Measurements from ENCODE around the gene ALDH1B1.

Gene ALDH1B1

GRCh38 chr9:38443597-38443996, 51.1 kb downstream of the ALDH1B1 start:
- H3K9me3 ChIP-seq (ENCODE audit: severe bottlenecking): no peaks in the 10 kb centered on the region
- no peaks in the 10 kb centered on the region for H3K27me3 ChIP-seq (ENCODE audit: insufficient read depth, poor library complexity, severe bottlenecking)
- peak; percentile 84 for ATAC-seq (ENCODE audit: low read depth)
- no peaks in the 10 kb centered on the region for H3K36me3 ChIP-seq (ENCODE audit: low read depth)
- H3K4me1 ChIP-seq (ENCODE audit: insufficient read depth, poor library complexity, severe bottlenecking): peaks cover 19% of the 10 kb centered on the region
- H3K27ac ChIP-seq (ENCODE audit: poor library complexity, severe bottlenecking): peak overlapping the region; percentile 55
- TF ChIP-seq, protein P1, sequence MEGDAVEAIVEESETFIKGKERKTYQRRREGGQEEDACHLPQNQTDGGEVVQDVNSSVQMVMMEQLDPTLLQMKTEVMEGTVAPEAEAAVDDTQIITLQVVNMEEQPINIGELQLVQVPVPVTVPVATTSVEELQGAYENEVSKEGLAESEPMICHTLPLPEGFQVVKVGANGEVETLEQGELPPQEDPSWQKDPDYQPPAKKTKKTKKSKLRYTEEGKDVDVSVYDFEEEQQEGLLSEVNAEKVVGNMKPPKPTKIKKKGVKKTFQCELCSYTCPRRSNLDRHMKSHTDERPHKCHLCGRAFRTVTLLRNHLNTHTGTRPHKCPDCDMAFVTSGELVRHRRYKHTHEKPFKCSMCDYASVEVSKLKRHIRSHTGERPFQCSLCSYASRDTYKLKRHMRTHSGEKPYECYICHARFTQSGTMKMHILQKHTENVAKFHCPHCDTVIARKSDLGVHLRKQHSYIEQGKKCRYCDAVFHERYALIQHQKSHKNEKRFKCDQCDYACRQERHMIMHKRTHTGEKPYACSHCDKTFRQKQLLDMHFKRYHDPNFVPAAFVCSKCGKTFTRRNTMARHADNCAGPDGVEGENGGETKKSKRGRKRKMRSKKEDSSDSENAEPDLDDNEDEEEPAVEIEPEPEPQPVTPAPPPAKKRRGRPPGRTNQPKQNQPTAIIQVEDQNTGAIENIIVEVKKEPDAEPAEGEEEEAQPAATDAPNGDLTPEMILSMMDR (IDR thresholded peaks at IDR 0.05; ENCODE audit: poor library complexity, severe bottlenecking): no peak
- DNase-seq (ENCODE audit: low spot score): no peak
- no peak overlapping the region for H3K4me3 ChIP-seq (ENCODE audit: severe bottlenecking)

- Histone ChIP-seq H3K4me1 (ENCODE audit: insufficient read depth, poor library complexity, severe bottlenecking) (peaks cover 19% of the 10 kb centered on the region), H3K9me3 (ENCODE audit: severe bottlenecking) (no peaks in the 10 kb centered on the region), H3K27ac (ENCODE audit: poor library complexity, severe bottlenecking) (no peak overlapping the region), H3K4me3 (ENCODE audit: severe bottlenecking) (no peak overlapping the region), H3K36me3 (ENCODE audit: low read depth) (no peaks in the 10 kb centered on the region), H3K27me3 (ENCODE audit: insufficient read depth, poor library complexity, severe bottlenecking) (no peaks in the 10 kb centered on the region)
- no peak for DNase-seq (ENCODE audit: low spot score)
- TF ChIP-seq, protein P1 (IDR thresholded peaks at IDR 0.05; ENCODE audit: poor library complexity, severe bottlenecking): no peak
- no peak for ATAC-seq (ENCODE audit: low read depth)
These were observed 52.9 kb downstream of the ALDH1B1 start for GRCh38 chr9:38445154-38446043.

- H3K4me1 ChIP-seq (ENCODE audit: insufficient read depth, poor library complexity, severe bottlenecking): peaks cover 19% of the 10 kb centered on the region
- ATAC-seq (ENCODE audit: low read depth) (no peak), DNase-seq (ENCODE audit: low spot score) (no peak)
- no peaks in the 10 kb centered on the region for H3K36me3 ChIP-seq (ENCODE audit: low read depth)
- no peak overlapping the region for H3K27ac ChIP-seq (ENCODE audit: poor library complexity, severe bottlenecking)
- no peak overlapping the region for H3K4me3 ChIP-seq (ENCODE audit: severe bottlenecking)
- TF ChIP-seq, protein P1 (IDR thresholded peaks at IDR 0.05; ENCODE audit: poor library complexity, severe bottlenecking): no peak
- no peaks in the 10 kb centered on the region for H3K27me3 ChIP-seq (ENCODE audit: insufficient read depth, poor library complexity, severe bottlenecking)
- H3K9me3 ChIP-seq (ENCODE audit: severe bottlenecking): no peaks in the 10 kb centered on the region
These were observed 55.2 kb downstream of the ALDH1B1 start for GRCh38 chr9:38447703-38448102.
